Measurements from ENCODE around the gene EXOC2.

DNA sequence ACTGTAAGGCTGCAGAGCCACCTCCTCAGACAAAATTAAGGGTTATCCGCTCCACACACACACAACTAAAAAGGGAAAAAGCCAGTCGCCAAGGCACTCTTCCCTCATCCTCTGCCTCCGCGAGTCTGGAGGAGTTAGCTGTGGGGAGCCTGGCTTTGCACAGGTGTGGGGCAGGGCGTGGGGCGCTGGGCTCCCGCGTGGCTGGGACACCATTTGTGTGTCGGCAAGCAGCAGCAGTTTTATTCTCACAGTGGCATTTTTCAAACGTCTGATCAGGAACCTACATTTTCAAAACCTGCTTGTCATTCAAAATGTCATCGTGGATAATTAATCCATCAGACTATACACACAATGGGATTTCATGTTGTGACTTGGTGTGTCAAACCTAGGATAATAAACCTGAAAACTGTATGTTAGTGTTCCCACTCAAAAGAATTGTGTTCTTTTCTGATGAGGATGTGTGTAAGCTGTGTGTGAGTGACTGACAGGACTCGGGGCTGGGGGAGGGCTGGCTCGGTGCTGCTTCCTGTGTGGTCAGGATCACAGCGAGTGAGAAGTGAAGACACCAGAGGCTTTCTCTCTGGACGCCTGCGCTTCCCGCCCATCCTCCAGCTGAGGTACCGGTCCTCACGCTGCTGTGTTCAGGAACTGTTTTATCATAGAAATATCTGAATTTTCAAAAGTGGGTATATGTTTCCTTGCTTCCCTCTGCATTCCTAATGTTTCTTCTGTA, 218.3 kb downstream of the EXOC2 start:
- TF ChIP-seq POLR2A (IDR thresholded peaks at IDR 0.05) = no peak
- TF ChIP-seq, protein P1, sequence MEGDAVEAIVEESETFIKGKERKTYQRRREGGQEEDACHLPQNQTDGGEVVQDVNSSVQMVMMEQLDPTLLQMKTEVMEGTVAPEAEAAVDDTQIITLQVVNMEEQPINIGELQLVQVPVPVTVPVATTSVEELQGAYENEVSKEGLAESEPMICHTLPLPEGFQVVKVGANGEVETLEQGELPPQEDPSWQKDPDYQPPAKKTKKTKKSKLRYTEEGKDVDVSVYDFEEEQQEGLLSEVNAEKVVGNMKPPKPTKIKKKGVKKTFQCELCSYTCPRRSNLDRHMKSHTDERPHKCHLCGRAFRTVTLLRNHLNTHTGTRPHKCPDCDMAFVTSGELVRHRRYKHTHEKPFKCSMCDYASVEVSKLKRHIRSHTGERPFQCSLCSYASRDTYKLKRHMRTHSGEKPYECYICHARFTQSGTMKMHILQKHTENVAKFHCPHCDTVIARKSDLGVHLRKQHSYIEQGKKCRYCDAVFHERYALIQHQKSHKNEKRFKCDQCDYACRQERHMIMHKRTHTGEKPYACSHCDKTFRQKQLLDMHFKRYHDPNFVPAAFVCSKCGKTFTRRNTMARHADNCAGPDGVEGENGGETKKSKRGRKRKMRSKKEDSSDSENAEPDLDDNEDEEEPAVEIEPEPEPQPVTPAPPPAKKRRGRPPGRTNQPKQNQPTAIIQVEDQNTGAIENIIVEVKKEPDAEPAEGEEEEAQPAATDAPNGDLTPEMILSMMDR (IDR thresholded peaks at IDR 0.05) = no peak

All from lower leg skin (tissue), 3 donors.